Activated T-helper 9 cell treated with anti-CD3 and anti-CD28 coated beads, Interleukin-2, amount 50 U/mL, for 16 hours (primary cell): ENCODE results near the gene RHEX.
A peak's percentile ranks its signal among the peaks of the same experiment; 100 is the strongest.

ENCODE experiments used
- DNase-seq: peaks from one replicate; pipeline ENCODE4 v3.0.0-alpha.2; 2020; ENCODE audit warnings: low read depth

Gene RHEX

GRCh38 chr1:206097381-206097780 lies 44.4 kb downstream of the RHEX start:
- DNase-seq = no peak

DNA sequence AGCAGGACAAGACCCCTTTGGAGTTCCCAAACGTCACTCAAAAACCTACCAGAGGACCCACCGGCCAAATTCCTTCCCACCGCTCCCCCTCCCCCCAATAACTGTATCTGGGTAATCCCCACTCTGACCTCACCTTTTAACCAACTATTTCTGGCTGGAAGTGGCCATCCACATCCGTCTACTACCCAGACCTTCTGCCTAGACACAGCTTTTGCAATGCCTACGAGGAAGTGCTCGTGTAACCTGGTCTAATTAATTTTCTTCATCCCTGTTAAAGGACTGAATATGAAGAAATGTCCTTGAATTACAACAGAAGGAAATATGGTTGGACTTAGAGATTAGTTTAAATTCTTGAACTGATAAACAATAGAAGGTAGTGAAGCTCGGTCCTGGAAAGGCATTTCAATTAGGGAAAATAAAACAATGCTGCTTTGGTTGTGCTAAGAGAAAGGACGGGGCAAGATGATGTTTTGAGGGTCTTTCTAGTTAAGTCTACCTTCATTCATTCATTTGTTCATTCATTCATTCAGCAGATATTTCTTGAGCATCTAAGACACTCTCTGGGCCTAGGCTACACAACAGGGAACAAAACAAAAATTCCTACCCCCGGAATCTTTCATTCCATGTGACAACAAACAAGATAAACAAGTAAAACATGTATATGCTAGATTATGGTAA lies 45.4 kb downstream of the RHEX start:
- DNase-seq = no peak

- DNase-seq = no peak
Observed at GRCh38 chr1:206100226-206100815, 47.3 kb downstream of the RHEX start.

GRCh38 chr1:206101351-206102045 lies 48.5 kb downstream of the RHEX start:
- DNase-seq = no peak

- no peak for DNase-seq
Observed at GRCh38 chr1:206102292-206102936, 49.4 kb downstream of the RHEX start.

- DNase-seq = no peak
Observed at GRCh38 chr1:206103979-206104378, 51.0 kb downstream of the RHEX start.

DNA sequence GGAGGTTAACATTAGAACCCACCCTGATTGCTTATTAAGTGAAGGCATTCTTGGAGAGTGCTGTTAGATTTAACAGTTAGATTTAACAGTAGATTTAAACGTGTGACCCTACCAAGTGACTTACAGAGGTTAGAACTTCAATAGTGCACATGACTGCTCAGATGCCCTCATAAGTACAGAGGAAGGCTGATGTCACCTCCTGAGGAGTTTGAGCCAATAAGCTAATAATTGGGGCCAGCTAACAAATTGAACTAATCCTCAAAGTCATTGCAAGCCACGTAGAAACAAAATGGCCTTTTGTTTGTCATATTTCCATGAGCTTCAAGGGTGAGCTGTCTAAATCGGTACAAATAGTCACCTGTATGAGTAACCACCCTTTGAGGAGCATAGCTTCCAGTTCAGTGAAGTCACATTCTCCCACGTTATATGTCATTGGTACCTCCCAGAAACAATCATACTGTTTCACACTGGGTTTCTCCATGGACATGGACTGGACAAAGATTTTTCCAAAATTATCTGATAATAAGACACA lies 52.6 kb downstream of the RHEX start:
- DNase-seq = no peak

DNA sequence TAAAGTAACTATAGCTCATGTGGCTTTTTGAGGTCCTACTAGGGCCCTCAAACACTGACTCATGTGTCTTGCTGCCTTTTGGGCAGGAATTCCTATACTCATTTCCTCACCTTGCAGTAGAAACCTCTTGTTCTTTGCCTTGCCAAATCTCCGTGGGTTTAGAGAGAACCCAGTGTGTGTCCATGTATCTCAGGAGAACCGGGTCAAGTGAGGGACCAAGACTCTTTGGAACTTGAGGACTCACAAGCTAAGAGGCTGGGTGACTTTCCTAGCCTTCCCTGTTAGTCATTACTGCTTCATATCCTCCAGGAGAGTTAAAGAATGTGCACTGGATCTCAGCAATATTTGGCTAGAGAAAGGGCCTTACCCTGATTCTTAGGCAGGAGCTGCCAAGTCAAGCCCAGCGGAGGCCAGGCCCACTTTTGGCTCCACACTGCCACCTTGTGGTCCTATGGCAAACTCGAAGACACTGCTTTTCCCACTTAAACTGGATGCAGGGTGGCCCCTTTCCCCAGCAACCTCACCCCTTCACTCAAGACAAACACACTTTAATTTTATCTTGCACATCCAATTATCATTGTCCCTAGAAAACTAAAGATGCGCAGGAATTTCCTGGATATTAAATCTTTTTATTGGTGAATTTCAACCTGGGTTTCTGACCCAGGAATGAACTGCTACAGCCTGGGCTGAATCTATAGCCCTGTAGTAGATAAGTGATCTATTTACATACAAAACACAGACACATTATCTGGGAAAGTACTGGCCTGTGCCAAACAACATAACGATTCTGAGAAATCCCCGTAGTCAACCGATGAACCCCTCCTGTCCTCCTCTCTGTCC lies 53.6 kb downstream of the RHEX start:
- DNase-seq = peak; percentile 60

DNA sequence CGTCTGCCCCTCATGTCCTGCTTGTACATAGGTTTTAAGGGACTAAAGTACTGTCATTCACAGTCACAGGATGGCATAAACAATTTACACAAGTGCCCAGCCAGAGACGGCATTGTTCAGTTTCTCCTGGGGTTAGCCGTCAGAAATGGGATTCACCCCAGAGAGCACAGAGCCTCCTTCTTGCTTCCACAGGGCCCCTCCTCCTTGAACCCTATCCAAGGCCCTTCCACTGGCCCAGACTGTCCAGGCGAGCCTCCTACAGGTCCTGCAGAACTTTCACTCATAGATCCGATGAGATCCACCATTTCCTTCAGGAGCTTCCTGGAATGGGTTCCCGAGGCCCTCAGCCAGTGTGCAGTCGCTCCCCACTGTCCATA lies 54.2 kb downstream of the RHEX start:
- no peak for DNase-seq

DNA sequence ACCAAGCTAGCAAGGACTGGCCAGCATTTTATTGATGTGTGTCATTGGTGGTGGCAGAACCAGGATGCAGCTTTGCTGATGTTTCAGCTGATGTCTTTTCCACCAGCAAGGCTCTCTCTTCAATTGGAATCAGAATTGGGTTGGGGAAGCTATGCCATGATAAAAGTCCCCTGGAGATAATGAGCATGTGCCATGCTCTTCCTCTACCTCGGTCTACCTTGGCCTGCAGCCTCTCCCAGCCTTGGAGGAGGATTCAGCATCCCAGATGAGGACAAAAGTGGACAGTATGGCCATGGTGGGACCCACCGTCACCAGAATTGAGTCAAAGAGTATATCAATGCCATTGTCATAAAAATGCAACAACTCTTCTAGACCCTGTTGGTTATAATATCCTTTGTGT lies 55.7 kb downstream of the RHEX start:
- DNase-seq = no peak

GRCh38 chr1:206109718-206110117 lies 56.7 kb downstream of the RHEX start:
- DNase-seq = no peak

DNA sequence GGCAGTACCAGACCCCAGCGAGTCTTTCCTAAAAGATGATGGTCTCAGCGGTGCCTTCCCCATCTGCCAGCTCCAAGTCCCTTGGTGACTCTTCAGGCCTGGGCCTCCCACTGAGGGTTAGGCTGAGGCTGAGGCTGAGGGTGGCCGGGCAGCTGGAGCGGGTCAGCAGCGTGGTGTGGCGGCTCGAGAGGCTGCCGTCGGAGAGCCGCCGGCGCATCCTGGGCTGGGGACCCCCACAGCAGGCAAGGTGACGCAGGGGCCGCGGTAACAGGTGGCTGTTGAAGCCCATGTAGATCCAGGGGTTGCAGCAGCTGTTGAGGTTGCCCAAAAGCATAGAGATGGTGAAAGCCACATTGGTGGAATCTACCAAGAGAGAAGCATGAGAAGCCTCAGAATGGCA lies 57.2 kb downstream of the RHEX start:
- no peak for DNase-seq

- no peak for DNase-seq
Observed at GRCh38 chr1:206110820-206111219, 57.8 kb downstream of the RHEX start.

DNA sequence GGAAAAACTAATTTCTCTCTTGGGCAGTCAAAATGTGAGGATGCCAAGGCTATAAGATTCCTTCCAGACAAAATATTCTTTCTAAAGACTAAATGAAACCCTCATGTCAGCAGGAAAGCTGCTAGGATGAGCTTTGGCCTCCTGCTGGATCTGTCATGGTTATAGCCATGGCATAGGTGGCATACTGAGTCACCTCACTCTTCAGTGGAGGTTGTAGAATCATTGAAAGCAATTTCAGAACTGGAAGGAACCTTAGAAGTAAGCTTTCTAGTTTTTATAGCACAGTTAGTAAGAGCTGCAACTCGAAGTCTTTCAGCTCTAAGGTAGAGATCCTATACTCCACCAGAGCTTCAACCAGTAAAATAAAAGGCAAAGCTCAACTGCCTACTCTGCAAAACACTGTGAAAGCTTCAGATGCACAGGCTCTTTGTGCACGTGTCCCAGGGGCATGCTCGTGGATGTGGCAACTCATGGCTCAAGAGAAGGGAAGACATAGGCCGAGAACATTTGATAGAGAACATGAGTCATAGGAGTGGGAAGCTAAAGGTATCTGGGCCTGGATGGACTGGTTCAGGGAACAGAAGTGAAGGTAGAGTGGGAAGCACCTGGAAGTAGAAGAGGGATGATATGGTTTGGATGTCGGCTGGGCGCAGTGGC lies 58.4 kb downstream of the RHEX start:
- DNase-seq = no peak

DNA sequence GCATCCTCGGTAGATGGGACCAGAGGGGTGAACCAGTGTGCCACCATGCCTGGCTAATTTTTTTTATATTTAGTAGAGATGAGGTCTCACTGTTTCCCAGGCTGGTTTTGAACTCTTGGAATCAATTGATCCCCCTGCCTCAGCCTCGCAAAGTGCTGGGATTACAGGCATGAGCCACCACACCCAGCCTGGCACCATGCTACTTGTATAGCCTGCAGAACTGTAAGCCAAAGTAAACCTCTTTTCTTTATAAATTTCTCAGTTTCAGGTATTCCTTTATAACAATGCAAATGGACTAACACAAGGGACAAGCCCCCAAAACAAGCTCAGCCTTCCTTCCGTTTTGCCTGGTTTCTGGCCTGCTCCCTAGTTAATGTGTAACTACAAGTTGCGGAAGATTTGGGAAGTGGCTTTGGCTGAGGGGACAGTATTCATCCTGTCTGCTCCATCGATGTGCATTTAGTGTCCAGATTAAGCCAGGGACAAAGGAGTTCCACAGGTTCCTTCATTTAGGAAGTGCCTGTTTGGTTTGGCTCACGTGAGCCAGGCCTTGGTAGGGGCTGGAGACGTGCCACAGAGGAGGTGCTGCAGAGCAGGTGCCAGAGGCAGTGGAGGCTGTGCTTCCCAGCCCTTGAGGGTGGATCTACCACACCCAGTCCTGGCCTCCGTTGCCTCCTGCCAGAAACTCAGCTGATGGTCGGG lies 59.8 kb downstream of the RHEX start:
- DNase-seq = no peak

DNA sequence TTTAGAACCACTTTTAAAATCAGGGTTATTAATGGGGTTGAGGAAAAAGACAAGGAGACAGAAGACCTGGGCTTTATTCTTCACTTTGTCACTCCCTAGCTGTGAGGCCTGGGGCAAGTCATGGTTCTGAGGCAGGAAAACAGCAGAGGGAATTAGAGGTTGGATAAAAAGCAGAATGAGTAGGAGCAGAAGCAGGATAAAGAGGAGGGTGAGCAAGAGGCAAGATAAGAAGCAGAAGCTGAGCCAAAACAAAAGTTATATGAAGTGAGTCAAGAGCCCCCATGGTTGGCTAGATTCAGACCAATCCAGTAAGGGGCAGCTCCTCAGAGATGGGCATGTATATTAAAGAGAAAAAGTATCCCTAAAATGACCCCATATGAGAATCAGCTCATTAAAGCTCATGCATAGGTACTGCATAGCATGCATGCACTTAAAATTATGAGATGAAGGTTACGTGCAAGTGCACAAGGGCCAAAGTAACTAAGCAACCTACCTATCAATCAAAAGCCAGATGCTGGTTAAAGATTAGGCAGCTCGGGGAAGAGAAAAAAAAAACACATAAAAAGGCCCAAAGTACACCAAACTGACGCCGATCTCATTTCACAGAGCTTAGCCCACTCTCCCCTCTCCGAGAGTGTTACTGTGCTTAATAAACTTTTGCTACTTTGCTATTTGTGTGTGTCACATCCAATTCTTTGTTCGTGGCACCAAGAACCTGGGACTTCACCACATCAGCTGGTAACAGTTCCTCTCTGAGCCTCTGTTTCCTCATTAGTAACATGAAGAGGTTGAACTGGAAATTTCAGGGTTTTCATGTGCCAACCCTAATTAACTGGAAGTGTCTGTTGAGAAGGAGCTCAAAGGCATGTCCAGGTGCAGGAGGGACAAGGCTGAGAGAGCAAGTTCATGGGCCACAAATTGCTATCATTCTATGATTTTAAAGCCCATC lies 62.0 kb downstream of the RHEX start:
- DNase-seq = no peak

DNA sequence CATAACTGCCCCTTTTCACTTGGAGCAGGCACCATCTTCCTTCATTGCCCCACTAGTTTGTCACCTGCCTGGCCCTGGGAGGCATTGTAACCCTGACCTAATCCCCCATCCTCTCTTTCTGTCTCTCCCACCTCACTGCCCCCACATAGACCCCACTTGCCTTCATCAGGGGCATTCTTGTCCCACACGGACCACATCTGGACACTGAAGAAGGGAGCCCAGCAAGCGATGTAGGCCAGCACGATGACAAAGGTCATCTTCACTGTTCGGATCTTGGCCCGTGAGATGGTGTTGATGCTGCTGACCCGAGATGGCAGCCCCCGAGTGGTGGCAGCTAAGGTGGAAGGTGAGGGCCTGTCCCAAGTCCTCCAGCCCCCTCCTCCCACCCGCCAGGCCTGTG lies 62.8 kb downstream of the RHEX start:
- DNase-seq = no peak

- DNase-seq = no peak
Observed at GRCh38 chr1:206116191-206116872, 63.4 kb downstream of the RHEX start.

GRCh38 chr1:206116873-206117150 lies 63.8 kb downstream of the RHEX start:
- no peak for DNase-seq
